Neuronal stem cell (in vitro differentiated cells): ENCODE results near the gene TTC9. TPM values are rescaled to one million over a fixed set of nuclear protein-coding genes. Genes with fewer than 3 reads are reported as not detected.

Source experiments
- DNase-seq: peaks from one replicate; pipeline ENCODE4 v3.0.0-alpha.2; 2013; ENCODE audit warnings: low spot score
- H2AFZ ChIP-seq: one replicate; pipeline ENCODE4 v1.6.1; 2013; ENCODE audit warnings: mild to moderate bottlenecking, low read length, inconsistent platforms
- H2AK5ac ChIP-seq: 2 replicates; pipeline ENCODE4 v1.6.1; 2013; ENCODE audit warnings: low read depth, mild to moderate bottlenecking, inconsistent platforms, low read length, moderate library complexity, mixed read lengths
- H2BK120ac ChIP-seq: 2 replicates; pipeline ENCODE4 v1.6.1; 2013; ENCODE audit warnings: low read depth, mild to moderate bottlenecking, inconsistent platforms, low read length, moderate library complexity, mixed read lengths
- H2BK12ac ChIP-seq: one replicate; pipeline ENCODE4 v1.6.1; 2013; ENCODE audit warnings: low read length, inconsistent platforms
- H2BK15ac ChIP-seq: 2 replicates; pipeline ENCODE4 v1.6.1; 2013; ENCODE audit warnings: mild to moderate bottlenecking, low read length, inconsistent platforms, mixed read lengths
- H2BK5ac ChIP-seq: one replicate; pipeline ENCODE4 v1.6.1; 2013; ENCODE audit warnings: inconsistent platforms, mild to moderate bottlenecking, low read length, moderate library complexity
- H3K14ac ChIP-seq: one replicate; pipeline ENCODE4 v1.6.1; 2013; ENCODE audit warnings: low read length, inconsistent platforms
- H3K18ac ChIP-seq: 2 replicates; pipeline ENCODE4 v1.6.1; 2013; ENCODE audit warnings: low read length, inconsistent platforms
- H3K23ac ChIP-seq: 2 replicates; pipeline ENCODE4 v1.6.1; 2013; ENCODE audit warnings: low read depth, mild to moderate bottlenecking, mixed read lengths, low read length, inconsistent platforms; ENCODE audit not compliant: poor library complexity
- H3K27ac ChIP-seq: replicated peaks from 3 replicates; pipeline ENCODE4 v1.5.1; 2013; ENCODE audit warnings: low read length, inconsistent platforms
- H3K27me3 ChIP-seq, 3 experiments: 2 replicates each; pipeline ENCODE4 v1.6.1; 2013; ENCODE audit warnings: low read length in 3 of 3, mild to moderate bottlenecking in 2 of 3, inconsistent platforms in 1 of 3, low read depth in 1 of 3, mixed read lengths in 1 of 3, moderate library complexity in 1 of 3; ENCODE audit not compliant: control insufficient read depth in 3 of 3, insufficient read depth in 3 of 3
- H3K36me3 ChIP-seq, 2 donors: replicated peaks in 1 of 2; 2 replicates each; pipeline ENCODE4 v1.6.1; 2013; ENCODE audit warnings: low read length in 2 of 2; ENCODE audit not compliant: control insufficient read depth in 2 of 2, insufficient read depth in 2 of 2
- H3K4ac ChIP-seq: 2 replicates; pipeline ENCODE4 v1.6.1; 2013; ENCODE audit warnings: inconsistent platforms, mild to moderate bottlenecking, low read length, moderate library complexity
- H3K4me1 ChIP-seq, 2 donors: 1 replicate in 1 of 2; 2 replicates in 1 of 2; pipeline ENCODE4 v1.6.1; 2013; ENCODE audit warnings: low read length in 2 of 2, low read depth in 1 of 2; ENCODE audit not compliant: control insufficient read depth in 2 of 2, insufficient read depth in 1 of 2
- H3K4me2 ChIP-seq: one replicate; pipeline ENCODE4 v1.6.1; 2013; ENCODE audit warnings: mild to moderate bottlenecking, low read length, inconsistent platforms; ENCODE audit not compliant: insufficient read depth, poor library complexity, severe bottlenecking
- H3K4me3 ChIP-seq, 2 donors: 2 replicates each; pipeline ENCODE4 v1.5.1; 2013; ENCODE audit warnings: low read length in 2 of 2, mild to moderate bottlenecking in 2 of 2, inconsistent platforms in 1 of 2, moderate library complexity in 1 of 2
- H3K79me1 ChIP-seq: one replicate; pipeline ENCODE4 v1.6.1; 2013; ENCODE audit warnings: low read depth, mild to moderate bottlenecking, inconsistent platforms, low read length, moderate library complexity
- H3K9ac ChIP-seq: one replicate; pipeline ENCODE4 v1.6.1; 2013; ENCODE audit warnings: mild to moderate bottlenecking, low read depth, low read length, inconsistent platforms; ENCODE audit not compliant: poor library complexity
- H3K9me3 ChIP-seq, 2 donors: replicated peaks in 1 of 2; 2 replicates each; pipeline versions ENCODE3 to v1.6.1; 2013; ENCODE audit warnings: low read length in 2 of 2, mild to moderate bottlenecking in 2 of 2, inconsistent platforms in 1 of 2, low read depth in 1 of 2, mixed read lengths in 1 of 2, moderate library complexity in 1 of 2; ENCODE audit not compliant: control insufficient read depth in 2 of 2, insufficient read depth in 1 of 2
- H4K8ac ChIP-seq: one replicate; pipeline ENCODE4 v1.6.1; 2013; ENCODE audit warnings: low read depth, mild to moderate bottlenecking, inconsistent platforms, low read length, moderate library complexity
- H4K91ac ChIP-seq: one replicate; pipeline ENCODE4 v1.6.1; 2013; ENCODE audit warnings: low read length, low read depth, mild to moderate bottlenecking, inconsistent platforms; ENCODE audit not compliant: poor library complexity
- WGBS, 2 donors: extraction: QIAGEN DNeasy Blood & Tissue Kit; methylation state at CpG; one replicate each; pipeline ENCODE4 v1.1.7; 2013; ENCODE audit warnings: missing lambda C conversion rate in 2 of 2, mixed read lengths in 1 of 2; ENCODE audit not compliant: insufficient read length in 2 of 2, insufficient replicate concordance in 1 of 2; ENCODE audit errors: extremely low coverage in 2 of 2; 5-methylcytosine and 5-hydroxymethylcytosine counted together
- polyA plus RNA-seq, 2 experiments: library from polyadenylated mRNA; stranded (reverse); fragments of 200-250 nt; gene quantifications; one replicate each; pipeline ENCODE4 v1.2.3, GENCODE V29; 2013

The TTC9 gene
- polyA plus RNA-seq (2013, experiment 1 of 2): 3.7 TPM
- polyA plus RNA-seq (2013, experiment 2 of 2): 3.8 TPM

DNA sequence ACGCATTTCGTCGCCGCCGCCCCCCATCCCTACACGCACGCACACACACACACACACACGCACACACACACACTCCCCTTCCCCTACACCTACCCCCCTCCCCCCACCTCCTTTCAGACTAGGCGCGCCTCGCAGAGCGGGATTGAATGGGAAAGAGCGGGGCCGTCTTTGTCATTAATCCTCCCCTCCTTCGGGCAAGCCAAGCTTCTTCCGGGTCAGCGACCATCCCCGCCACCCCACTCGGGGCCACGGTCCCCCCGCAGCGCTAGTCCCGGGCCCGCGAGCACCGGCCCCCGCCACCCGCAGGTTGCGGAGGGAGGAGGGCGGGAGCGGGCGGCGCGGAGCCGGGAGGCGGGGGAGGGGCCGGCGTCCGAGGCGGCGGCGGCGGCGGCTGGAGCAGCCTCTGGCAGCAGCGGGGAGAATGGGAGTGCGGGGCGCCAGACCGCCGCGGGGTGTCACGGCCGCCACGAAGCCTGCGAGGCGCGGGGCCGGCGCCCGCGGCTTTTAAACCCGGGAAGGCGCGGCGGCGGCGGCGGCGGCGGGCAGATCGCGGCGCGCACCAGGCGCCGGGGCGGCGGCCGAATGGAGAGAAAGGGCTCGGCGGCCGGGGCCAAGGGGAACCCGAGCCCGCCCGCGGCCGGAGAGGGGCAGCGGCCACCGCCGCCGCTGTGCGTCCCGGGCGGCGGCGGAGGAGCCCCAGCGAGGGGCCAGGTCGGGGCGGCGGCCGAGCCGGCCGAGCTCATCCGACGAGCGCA lies at the start of gene TTC9:
Gene TTC9 (plus strand): TSS at position 369 of the 755 bp plus-strand sequence. CDS start 214 bp downstream, at position 583.
- peak; percentile 48 for DNase-seq
- peak within 1 kb of the TSS; percentile 31 for H3K14ac ChIP-seq
- peak within 1 kb of the TSS; percentile 91 for H2BK5ac ChIP-seq
- H3K4me2 ChIP-seq: peak within 1 kb of the TSS; percentile 89
- H3K36me3 ChIP-seq: no peaks in the 10 kb centered on the region
- peak within 1 kb of the TSS; percentile 94 for H3K18ac ChIP-seq
- H3K79me1 ChIP-seq: peaks cover 2% of the 10 kb centered on the region
- peak within 1 kb of the TSS; percentile 84 for H2BK15ac ChIP-seq
- H3K4me1 ChIP-seq: peaks cover 13 to 18% of the 10 kb centered on the region in 2 donors
- H2BK120ac ChIP-seq: peak within 1 kb of the TSS; percentile 61
- peak within 1 kb of the TSS; percentile 63 to 93 for H3K4me3 ChIP-seq
- H2BK12ac ChIP-seq: no peak within 1 kb of the TSS
- H3K27me3 ChIP-seq: peaks cover 0 to 19% (median 12%) of the 10 kb centered on the region in 3 experiments
- H3K9me3 ChIP-seq: no peaks in the 10 kb centered on the region
- peak within 1 kb of the TSS; percentile 46 for H2AK5ac ChIP-seq
- no CpG with 5 or more reads among the region's 105 CpGs for WGBS, 2 donors
- no peak within 1 kb of the TSS for H3K4ac ChIP-seq
- H4K8ac ChIP-seq: peak within 1 kb of the TSS; percentile 72
- H2AFZ ChIP-seq: peak within 1 kb of the TSS; percentile 98
- peak within 1 kb of the TSS; percentile 90 for H3K9ac ChIP-seq
- H3K27ac ChIP-seq: no peak within 1 kb of the TSS
- no peak within 1 kb of the TSS for H4K91ac ChIP-seq
- no peak within 1 kb of the TSS for H3K23ac ChIP-seq

DNA sequence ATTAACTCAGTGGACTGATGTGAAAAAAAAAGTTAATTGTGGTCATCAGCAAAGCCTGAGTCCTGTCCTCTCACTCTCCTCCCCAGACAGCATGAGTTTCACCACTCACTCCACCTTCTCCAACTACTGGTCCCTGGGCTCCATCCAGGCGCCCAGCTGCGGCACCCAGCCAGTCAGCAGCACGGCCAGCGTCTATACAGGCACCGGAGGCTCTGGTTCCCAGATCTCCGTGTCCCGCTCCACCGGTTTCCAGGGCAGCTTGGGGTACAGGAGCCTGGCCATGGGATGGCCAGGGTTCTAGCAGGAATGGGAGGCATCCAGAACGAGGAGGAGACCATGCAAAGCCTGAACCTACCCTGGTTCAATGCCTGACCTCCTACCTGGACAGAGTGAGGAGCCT lies 47.3 kb upstream of the TTC9 start:
- Histone ChIP-seq H2BK5ac (no peak overlapping the region), H4K91ac (no peak overlapping the region), H3K4me1 (peaks cover 2 to 3% of the 10 kb centered on the region in 2 donors), H2BK15ac (no peak overlapping the region), H3K27me3 (no peaks in the 10 kb centered on the region), H3K14ac (no peak overlapping the region), H3K4ac (no peak overlapping the region), H3K9me3 (no peaks in the 10 kb centered on the region), H2AK5ac (no peak overlapping the region), H3K9ac (no peak overlapping the region), H2BK120ac (no peak overlapping the region), H3K4me3 (no peak overlapping the region), H3K4me2 (no peak overlapping the region), H3K79me1 (peaks cover 5% of the 10 kb centered on the region), H3K36me3 (peaks cover 31 to 81% of the 10 kb centered on the region in 2 donors), H3K23ac (no peak overlapping the region), H2AFZ (no peak overlapping the region), H4K8ac (no peak overlapping the region), H2BK12ac (no peak overlapping the region), H3K18ac (no peak overlapping the region), H3K27ac (no peak overlapping the region)
- no CpG with 5 or more reads among the region's 9 CpGs for WGBS, 2 donors
- no peak for DNase-seq

DNA sequence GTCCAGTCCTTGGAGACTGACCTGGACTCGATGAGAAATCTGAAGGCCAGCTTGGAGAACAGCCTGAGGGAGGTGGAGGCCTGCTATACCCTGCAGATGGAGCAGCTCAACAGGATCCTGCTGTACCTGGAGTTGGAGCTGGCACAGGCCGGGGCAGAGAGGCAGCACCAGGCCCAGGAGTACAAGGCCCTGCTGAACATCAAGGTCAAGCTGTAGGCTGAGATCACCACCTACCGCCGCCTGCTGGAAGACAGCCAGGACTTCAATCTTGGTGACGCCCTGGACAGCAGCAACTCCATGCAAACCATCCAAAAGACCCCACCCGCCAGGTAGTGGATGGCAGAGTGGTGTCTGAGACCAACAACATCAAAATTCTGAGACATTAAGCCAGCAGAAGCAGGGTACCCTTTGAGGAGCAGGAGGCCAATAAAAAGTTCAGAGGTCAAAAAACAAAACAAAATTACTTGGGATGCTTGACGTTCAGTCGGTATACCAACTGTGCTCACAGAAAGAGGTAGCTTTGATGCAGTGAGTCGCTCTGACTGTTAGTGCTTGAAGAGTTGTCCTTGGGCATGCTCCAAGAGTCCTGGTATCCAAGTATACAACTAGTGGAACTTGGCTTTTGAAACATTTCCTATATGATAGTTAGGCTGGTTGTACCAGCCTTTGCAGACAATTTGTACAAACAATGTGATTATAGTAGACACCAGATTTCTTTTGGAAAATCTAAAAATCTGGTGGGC lies 46.1 kb upstream of the TTC9 start:
- peaks cover 2 to 5% of the 10 kb centered on the region in 2 donors for H3K4me1 ChIP-seq
- H2AFZ ChIP-seq: no peak overlapping the region
- H2AK5ac ChIP-seq: no peak overlapping the region
- H2BK120ac ChIP-seq: no peak overlapping the region
- no peak for DNase-seq
- H3K4ac ChIP-seq: no peak overlapping the region
- H3K23ac ChIP-seq: no peak overlapping the region
- WGBS, 2 donors: no CpG with 5 or more reads among the region's 9 CpGs
- no peak overlapping the region for H2BK12ac ChIP-seq
- no peak overlapping the region for H4K91ac ChIP-seq
- H3K4me2 ChIP-seq: no peak overlapping the region
- no peak overlapping the region for H3K18ac ChIP-seq
- H3K36me3 ChIP-seq: peaks cover 27 to 69% of the 10 kb centered on the region in 2 donors
- no peak overlapping the region for H4K8ac ChIP-seq
- no peak overlapping the region for H3K27ac ChIP-seq
- H2BK15ac ChIP-seq: no peak overlapping the region
- H2BK5ac ChIP-seq: peak overlapping the region; percentile 32
- no peaks in the 10 kb centered on the region for H3K9me3 ChIP-seq
- H3K14ac ChIP-seq: no peak overlapping the region
- H3K9ac ChIP-seq: no peak overlapping the region
- no peak overlapping the region for H3K4me3 ChIP-seq
- peaks cover 5% of the 10 kb centered on the region for H3K79me1 ChIP-seq
- H3K27me3 ChIP-seq: no peaks in the 10 kb centered on the region

DNA sequence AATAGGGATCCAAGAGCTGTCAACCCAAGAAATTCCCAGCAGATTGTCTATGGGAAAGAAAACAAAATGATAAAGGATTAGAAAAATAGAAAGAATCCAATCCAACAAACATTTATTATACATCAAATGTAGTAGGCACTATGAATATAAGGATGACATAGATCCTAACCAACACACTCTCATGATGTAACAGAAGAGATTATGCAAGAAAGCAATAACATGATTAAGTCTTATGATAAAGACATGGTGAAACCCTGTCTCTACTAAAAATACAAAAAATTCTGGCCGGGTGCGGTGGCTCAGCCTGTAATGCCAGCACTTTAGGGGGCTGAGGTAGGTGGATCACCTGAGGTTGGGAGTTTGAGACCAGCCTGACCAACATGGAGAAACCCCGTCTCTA lies 44.0 kb upstream of the TTC9 start:
- Histone ChIP-seq H3K23ac (no peak overlapping the region), H3K9ac (no peak overlapping the region), H3K9me3 (no peaks in the 10 kb centered on the region), H3K4me2 (no peak overlapping the region), H3K4ac (no peak overlapping the region), H4K91ac (no peak overlapping the region), H4K8ac (no peak overlapping the region), H3K27me3 (peaks cover 0 to 3% (median 0%) of the 10 kb centered on the region in 3 experiments), H2BK5ac (no peak overlapping the region), H2BK120ac (no peak overlapping the region), H3K27ac (no peak overlapping the region), H2AFZ (no peak overlapping the region), H3K18ac (no peak overlapping the region), H2BK12ac (no peak overlapping the region), H3K36me3 (peaks cover 21 to 48% of the 10 kb centered on the region in 2 donors), H3K4me3 (no peak overlapping the region), H3K79me1 (peaks cover 5% of the 10 kb centered on the region), H2BK15ac (no peak overlapping the region), H3K4me1 (peaks cover 2 to 5% of the 10 kb centered on the region in 2 donors), H2AK5ac (no peak overlapping the region), H3K14ac (no peak overlapping the region)
- WGBS, 2 donors: no CpG with 5 or more reads among the region's 3 CpGs
- no peak for DNase-seq
